HFF-Myc (cell line): ENCODE results near the gene WDCP.
A peak's percentile ranks its signal among the peaks of the same experiment; 100 is the strongest.

Experiments used
- DNase-seq: peaks from one replicate; pipeline ENCODE4 v3.0.0-alpha.2; 2011; ENCODE audit warnings: low read depth; ENCODE audit errors: extremely low read depth
- H3K4me3 ChIP-seq: replicated peaks from 2 replicates; pipeline ENCODE4 v1.5.1; 2011; ENCODE audit warnings: low read depth, mild to moderate bottlenecking, control low read depth, low read length
- TF ChIP-seq, protein P1 (sequence below): IDR thresholded peaks from 2 replicates; pipeline ENCODE4 v1.5.1; 2012; ENCODE audit warnings: mild to moderate bottlenecking, low read depth, low read length, control low read depth; ENCODE audit errors: missing control alignments

WDCP gene

DNA sequence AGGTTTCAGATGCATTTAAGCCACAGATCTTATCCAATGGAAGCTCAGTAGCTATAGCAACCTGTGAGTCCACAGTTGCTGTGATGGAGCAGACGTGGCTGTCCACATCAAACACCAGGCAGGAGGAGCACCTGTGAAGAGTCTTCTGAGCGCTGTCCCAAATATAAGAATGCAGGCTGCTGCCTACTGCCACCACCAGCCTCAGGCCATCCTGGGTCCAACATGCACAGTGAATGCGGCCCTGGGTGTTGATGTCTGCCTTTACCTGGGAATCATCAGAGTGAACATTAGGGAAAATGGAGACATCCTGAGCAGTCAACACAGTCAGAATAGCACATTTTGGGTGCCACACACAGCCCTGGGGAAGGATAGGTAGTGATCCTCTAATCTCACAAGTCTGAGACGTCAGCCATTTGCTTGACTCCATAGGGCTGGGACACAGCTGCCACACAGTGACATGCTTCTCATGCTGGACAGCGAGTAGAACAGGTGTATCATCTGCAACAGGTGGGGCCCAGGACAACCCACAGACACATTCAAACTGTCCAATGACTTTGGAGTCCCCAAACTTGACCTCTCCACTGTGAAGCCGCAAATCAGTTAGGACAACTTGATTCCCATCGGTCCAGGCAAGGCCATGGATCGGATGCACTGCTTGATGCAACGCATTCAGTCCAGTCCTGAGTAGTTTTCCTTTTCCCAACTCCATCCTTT, 8.2 kb downstream of the WDCP start:
- DNase-seq: no peak
- H3K4me3 ChIP-seq: no peak overlapping the region
- TF ChIP-seq, protein P1, sequence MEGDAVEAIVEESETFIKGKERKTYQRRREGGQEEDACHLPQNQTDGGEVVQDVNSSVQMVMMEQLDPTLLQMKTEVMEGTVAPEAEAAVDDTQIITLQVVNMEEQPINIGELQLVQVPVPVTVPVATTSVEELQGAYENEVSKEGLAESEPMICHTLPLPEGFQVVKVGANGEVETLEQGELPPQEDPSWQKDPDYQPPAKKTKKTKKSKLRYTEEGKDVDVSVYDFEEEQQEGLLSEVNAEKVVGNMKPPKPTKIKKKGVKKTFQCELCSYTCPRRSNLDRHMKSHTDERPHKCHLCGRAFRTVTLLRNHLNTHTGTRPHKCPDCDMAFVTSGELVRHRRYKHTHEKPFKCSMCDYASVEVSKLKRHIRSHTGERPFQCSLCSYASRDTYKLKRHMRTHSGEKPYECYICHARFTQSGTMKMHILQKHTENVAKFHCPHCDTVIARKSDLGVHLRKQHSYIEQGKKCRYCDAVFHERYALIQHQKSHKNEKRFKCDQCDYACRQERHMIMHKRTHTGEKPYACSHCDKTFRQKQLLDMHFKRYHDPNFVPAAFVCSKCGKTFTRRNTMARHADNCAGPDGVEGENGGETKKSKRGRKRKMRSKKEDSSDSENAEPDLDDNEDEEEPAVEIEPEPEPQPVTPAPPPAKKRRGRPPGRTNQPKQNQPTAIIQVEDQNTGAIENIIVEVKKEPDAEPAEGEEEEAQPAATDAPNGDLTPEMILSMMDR: no peak

DNA sequence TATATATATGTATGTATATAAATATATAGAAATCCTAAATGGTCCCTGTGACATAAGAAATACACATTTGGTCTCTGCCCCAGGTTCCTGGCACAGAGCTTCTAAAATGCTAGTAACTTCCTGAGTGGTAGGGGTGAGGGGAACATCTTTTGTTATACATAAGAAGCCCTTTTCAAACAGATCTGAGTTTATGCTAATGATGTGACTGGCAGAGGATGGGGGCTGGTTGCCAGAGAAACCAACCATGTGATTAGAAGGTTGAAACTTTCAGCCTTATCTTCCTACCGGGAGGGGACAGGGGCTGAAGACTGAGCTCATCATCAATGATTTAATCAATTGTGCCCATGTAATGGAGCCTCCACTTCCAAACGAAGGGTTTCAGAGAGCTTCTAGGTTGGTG, 21.0 kb downstream of the WDCP start:
- no peak for DNase-seq
- TF ChIP-seq, protein P1: no peak
- no peak overlapping the region for H3K4me3 ChIP-seq

DNA sequence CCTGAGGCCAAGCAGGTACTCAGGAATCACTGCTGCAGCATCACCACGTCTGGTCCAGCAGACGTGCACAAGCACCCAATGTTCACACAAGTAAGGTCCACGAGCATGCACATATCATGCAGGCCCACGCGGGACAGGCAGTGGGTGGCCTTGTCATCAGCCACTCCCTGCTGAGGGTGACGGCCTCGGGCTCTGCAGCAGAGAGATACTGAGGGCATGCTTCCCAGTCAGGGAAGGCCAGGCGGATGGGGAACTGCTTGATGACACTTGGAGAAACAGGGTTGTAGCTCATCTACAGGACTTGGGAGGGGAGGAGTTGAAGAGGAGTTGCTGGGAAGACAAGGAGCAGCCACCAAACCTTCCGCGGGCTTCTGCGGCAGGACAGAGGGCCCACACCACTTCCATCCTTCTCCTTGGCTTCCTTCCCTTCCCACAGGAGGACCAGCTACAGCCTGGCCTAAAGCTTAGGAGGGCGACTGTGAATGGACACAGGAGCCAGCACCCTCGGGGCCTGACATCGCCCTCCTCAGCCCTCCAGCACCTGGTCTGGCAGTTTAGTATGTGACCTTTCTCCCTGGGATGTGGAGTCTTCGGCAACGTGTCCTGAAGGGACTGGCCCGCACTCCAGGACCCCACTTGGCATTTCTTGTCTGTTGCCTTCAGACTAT, 22.1 kb downstream of the WDCP start:
- TF ChIP-seq, protein P1: no peak
- DNase-seq: no peak
- H3K4me3 ChIP-seq: no peak overlapping the region

DNA sequence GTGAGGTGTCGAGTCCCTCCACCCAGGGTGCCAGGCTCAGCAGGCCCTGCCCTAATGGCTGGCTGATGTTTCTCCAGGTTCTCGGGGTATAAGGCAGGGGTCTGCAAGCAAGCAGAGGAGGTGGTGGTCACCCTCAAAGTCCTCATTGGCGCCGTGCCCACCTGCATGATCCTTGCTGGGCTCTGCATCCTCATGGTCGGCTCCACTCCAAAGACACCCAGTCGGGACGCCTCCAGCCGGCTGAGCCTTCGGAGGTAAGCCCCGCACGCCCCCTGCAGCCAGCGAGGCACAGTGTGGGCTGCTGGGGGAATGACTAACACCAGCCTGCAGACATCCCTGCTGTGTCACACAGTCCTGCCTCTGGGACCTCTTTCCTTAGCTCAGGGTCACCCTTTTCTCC, 23.2 kb downstream of the WDCP start:
- TF ChIP-seq, protein P1: peak; percentile 32
- no peak overlapping the region for H3K4me3 ChIP-seq
- DNase-seq: no peak

DNA sequence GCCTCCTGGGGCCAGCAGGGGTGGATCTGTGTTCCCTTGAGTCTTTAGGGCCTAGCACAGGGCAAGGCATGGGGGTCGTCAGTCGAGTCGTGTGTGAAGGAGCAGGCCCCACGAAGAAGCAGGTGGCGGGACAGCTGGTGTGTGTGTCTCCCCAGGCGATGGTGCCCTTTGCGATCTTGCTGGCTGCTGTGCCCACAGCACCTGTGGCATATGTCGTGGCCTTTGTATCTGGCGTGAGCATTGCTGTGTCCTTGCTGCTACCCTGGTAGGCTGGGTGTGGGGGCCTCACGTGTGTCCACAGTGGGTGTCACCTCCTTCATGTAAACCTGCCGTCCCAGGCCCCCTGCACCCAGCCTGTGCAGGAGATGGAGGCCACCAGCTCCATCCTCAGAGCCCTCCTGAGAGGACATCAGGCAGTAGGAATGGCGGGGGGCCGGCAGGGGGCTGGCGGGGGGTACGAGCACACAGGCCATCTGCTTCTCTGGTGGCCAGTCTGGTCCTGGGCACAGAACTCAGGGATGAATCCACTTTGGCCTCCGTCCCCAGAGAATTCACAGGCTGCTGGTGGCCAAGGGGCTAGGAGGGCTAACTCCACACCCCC, 24.1 kb downstream of the WDCP start:
- DNase-seq: no peak
- TF ChIP-seq, protein P1: no peak
- H3K4me3 ChIP-seq: no peak overlapping the region

DNA sequence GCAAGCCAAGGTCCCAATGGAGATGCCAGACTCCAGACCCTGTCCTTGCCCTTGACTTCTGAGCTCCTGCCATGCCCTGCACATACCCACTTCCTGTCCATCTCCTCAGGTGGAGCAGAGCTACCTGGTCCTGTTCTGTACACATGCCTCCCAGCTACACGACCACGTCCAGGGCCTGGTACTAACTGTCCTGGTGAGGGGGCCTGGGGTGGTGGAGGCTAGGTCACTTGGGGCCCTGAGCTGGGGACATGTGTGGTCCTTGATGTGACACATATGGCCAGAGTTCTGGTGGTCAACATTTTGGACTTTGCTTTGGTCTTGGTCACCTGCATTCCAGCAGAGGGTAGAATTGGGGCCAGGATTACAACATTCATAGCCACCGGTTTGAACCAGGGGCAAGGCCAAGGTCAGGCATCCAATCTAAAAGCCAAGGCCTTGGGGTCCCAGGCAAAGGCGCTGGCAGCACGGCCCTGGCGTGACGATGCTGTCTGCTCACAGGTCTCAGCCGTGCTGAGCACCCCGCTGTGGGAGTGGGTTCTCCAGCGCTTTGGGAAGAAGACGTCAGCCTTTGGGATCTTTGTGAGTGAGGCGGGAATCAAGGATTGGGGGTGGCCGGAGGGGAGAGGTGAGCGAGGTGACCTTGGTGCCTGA, 24.7 kb downstream of the WDCP start:
- DNase-seq: no peak
- no peak overlapping the region for H3K4me3 ChIP-seq
- TF ChIP-seq, protein P1: no peak
